Stomach smooth muscle (tissue), 2 donors: ENCODE data around the gene PPEF2.

Source experiments
- H3K27ac ChIP-seq: one replicate; pipeline ENCODE4 v1.7.0; 2013; ENCODE audit warnings: mild to moderate bottlenecking, low read length, inconsistent platforms
- H3K27me3 ChIP-seq, 2 donors: one replicate each; pipeline ENCODE4 v1.7.0; 2013; ENCODE audit warnings: low read length in 2 of 2; ENCODE audit not compliant: insufficient read depth in 2 of 2, control insufficient read depth in 1 of 2
- H3K36me3 ChIP-seq, 2 donors: one replicate each; pipeline ENCODE4 v1.7.0; 2013; ENCODE audit warnings: low read length in 2 of 2; ENCODE audit not compliant: control insufficient read depth in 2 of 2, insufficient read depth in 2 of 2
- H3K4me1 ChIP-seq: one replicate; pipeline ENCODE4 v1.7.0; 2013; ENCODE audit warnings: low read length; ENCODE audit not compliant: control insufficient read depth, insufficient read depth
- H3K4me3 ChIP-seq, 2 donors: one replicate each; pipeline ENCODE4 v1.7.0; 2013; ENCODE audit warnings: low read length in 2 of 2
- H3K9ac ChIP-seq, 2 donors: one replicate each; pipeline ENCODE4 v1.7.0; 2013; ENCODE audit warnings: low read length in 2 of 2, mild to moderate bottlenecking in 1 of 2
- H3K9me3 ChIP-seq, 2 donors: one replicate each; pipeline ENCODE4 v1.7.0; 2013; ENCODE audit warnings: low read length in 2 of 2; ENCODE audit not compliant: control insufficient read depth in 2 of 2
- donor health status: healthy.
- donor health status: Pancreatic carcinoma.

The PPEF2 gene

GRCh38 chr4:75834095-75834771 is 68.0 kb downstream of the PPEF2 start:
- no peak overlapping the region for H3K4me3 ChIP-seq
- H3K36me3 ChIP-seq = no peaks in the 10 kb centered on the region
- no peaks in the 10 kb centered on the region for H3K27me3 ChIP-seq
- no peaks in the 10 kb centered on the region for H3K9me3 ChIP-seq
- H3K27ac ChIP-seq = no peak overlapping the region
- no peak overlapping the region for H3K9ac ChIP-seq
- H3K4me1 ChIP-seq = no peaks in the 10 kb centered on the region

DNA sequence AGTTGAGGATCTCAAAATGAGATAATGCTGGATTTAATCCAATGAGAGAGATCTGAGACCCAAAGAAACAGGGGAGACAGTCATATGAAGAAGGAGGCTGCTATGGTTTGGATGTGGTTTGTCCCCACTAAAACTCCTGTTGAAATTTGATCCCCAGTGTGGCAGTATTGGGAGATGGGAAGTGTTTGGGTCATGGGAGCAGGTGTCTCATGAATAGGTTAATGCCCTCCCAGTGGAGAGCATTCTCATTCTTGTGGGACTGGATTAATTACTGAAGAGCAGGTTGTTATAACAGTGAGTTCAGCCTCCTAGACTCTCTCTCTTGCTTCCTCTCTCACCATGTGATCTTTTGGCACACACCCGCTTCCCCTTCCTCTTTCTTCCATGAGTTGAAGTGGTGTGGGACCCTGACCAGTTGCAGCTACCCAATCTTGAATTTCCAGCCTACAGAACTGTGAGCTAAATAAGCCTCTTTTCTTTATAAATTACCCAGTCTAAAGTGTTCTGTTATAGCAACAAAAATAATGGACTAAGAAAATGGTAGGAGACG is 70.3 kb downstream of the PPEF2 start:
- Histone ChIP-seq H3K27me3 (no peaks in the 10 kb centered on the region), H3K9ac (no peak overlapping the region), H3K4me1 (no peaks in the 10 kb centered on the region), H3K4me3 (no peak overlapping the region), H3K9me3 (no peaks in the 10 kb centered on the region), H3K36me3 (no peaks in the 10 kb centered on the region), H3K27ac (no peak overlapping the region)

DNA sequence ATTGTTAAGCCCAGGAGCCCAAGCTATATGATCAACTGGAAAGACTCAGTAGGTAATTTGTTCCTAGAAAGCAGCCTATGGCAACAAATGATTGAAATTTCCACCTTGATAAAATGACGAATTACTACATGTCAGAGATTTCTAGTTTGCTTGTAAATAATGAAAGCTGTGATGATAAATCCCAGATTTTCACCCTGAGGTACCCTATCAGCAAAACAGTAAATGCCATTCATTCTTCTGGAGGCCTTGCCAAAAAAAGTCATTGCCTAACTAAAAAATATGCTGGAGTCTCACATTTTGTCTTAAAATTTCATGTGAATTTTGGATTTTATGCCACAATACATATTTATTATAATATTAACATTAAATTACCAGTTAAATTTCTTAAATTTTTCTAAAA is 71.3 kb downstream of the PPEF2 start:
- no peak overlapping the region for H3K4me3 ChIP-seq
- no peak overlapping the region for H3K9ac ChIP-seq
- H3K36me3 ChIP-seq = no peaks in the 10 kb centered on the region
- H3K27me3 ChIP-seq = no peaks in the 10 kb centered on the region
- no peak overlapping the region for H3K27ac ChIP-seq
- no peaks in the 10 kb centered on the region for H3K4me1 ChIP-seq
- H3K9me3 ChIP-seq = no peaks in the 10 kb centered on the region

GRCh38 chr4:75823812-75824211 is 78.4 kb downstream of the PPEF2 start:
- H3K9me3 ChIP-seq = no peaks in the 10 kb centered on the region
- no peak overlapping the region for H3K4me3 ChIP-seq
- H3K9ac ChIP-seq = no peak overlapping the region
- no peak overlapping the region for H3K27ac ChIP-seq
- no peaks in the 10 kb centered on the region for H3K4me1 ChIP-seq
- H3K27me3 ChIP-seq = no peaks in the 10 kb centered on the region
- no peaks in the 10 kb centered on the region for H3K36me3 ChIP-seq

GRCh38 chr4:75822416-75822815 is 79.8 kb downstream of the PPEF2 start:
- no peaks in the 10 kb centered on the region for H3K4me1 ChIP-seq
- H3K9me3 ChIP-seq = no peaks in the 10 kb centered on the region
- H3K27ac ChIP-seq = no peak overlapping the region
- no peaks in the 10 kb centered on the region for H3K27me3 ChIP-seq
- H3K36me3 ChIP-seq = no peaks in the 10 kb centered on the region
- H3K4me3 ChIP-seq = no peak overlapping the region
- H3K9ac ChIP-seq = no peak overlapping the region

- Histone ChIP-seq H3K9me3 (no peaks in the 10 kb centered on the region), H3K27me3 (no peaks in the 10 kb centered on the region), H3K36me3 (no peaks in the 10 kb centered on the region), H3K9ac (no peak overlapping the region), H3K27ac (no peak overlapping the region), H3K4me3 (no peak overlapping the region), H3K4me1 (no peaks in the 10 kb centered on the region)
Observed at GRCh38 chr4:75821966-75822365, 80.3 kb downstream of the PPEF2 start.

DNA sequence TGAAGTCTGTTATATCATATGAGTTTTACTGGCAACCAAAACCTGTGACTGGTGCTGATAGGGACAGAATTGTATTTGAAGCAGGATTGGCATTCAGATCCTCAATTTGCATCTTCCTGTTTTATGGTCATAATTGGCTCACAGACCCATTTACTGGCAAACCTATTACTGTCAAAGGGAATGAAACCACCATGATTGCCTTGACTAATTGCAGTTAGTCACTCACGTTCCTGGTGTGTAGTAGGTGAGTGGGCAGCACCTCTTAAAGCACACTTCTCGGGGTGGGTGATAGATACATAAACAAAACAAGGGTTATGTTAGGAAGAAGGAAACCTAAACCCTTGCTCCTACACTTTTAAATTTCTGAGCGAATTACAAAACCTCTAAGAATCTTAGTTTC is 81.0 kb downstream of the PPEF2 start:
- Histone ChIP-seq H3K4me1 (no peaks in the 10 kb centered on the region), H3K9ac (no peak overlapping the region), H3K27me3 (no peaks in the 10 kb centered on the region), H3K27ac (no peak overlapping the region), H3K36me3 (no peaks in the 10 kb centered on the region), H3K4me3 (no peak overlapping the region), H3K9me3 (no peaks in the 10 kb centered on the region)

GRCh38 chr4:75820676-75821075 is 81.6 kb downstream of the PPEF2 start:
- Histone ChIP-seq H3K27me3 (no peaks in the 10 kb centered on the region), H3K27ac (no peak overlapping the region), H3K9ac (no peak overlapping the region), H3K4me3 (no peak overlapping the region), H3K4me1 (no peaks in the 10 kb centered on the region), H3K36me3 (no peaks in the 10 kb centered on the region), H3K9me3 (no peaks in the 10 kb centered on the region)

GRCh38 chr4:75820197-75820596 is 82.1 kb downstream of the PPEF2 start:
- no peaks in the 10 kb centered on the region for H3K27me3 ChIP-seq
- H3K27ac ChIP-seq = no peak overlapping the region
- H3K4me1 ChIP-seq = no peaks in the 10 kb centered on the region
- H3K9me3 ChIP-seq = no peaks in the 10 kb centered on the region
- H3K36me3 ChIP-seq = peaks cover 2 to 4% of the 10 kb centered on the region in 2 donors
- no peak overlapping the region for H3K9ac ChIP-seq
- H3K4me3 ChIP-seq = no peak overlapping the region

DNA sequence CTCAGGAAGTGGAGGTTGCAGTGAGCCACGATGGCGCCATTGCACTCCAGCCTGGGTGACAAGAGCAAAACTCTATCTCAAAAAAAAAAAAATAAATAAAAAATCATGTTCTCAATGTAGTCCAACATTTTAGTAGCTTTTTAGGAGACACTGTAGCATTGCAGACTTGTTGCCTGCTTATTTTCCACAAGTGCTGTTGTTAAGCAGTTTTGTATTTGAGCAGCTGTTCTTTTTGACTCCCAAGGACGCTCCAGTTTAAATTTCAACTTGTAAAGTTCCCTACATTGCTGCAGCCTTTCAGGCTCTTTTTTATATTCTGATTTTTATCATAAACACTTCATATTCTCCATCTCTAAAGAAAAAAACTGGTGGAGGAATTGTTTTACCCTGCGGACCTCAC is 83.1 kb downstream of the PPEF2 start:
- Histone ChIP-seq H3K4me1 (no peaks in the 10 kb centered on the region), H3K36me3 (peaks cover 12 to 14% of the 10 kb centered on the region in 2 donors), H3K27me3 (no peaks in the 10 kb centered on the region), H3K9me3 (no peaks in the 10 kb centered on the region), H3K27ac (no peak overlapping the region), H3K4me3 (no peak overlapping the region), H3K9ac (no peak overlapping the region)

DNA sequence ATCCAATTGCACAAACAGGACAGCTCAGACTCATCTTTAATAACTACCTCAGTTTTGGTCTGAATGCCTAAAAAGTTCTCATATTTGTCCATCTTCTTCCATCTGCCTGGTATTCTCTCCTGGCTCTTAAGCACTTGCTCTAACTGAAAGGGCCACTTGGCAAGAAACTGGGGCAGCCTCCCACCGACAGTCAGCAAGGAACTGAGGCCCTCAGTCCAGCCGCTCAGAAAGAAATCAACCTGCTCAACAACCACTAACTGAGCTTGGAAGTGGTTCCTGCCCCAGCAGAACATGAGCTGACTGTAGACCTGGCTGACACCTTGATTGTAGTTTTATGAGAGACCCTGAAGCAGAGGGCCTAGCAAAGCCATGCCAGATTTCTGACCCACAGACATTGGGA is 84.4 kb downstream of the PPEF2 start:
- no peaks in the 10 kb centered on the region for H3K9me3 ChIP-seq
- H3K27me3 ChIP-seq = no peaks in the 10 kb centered on the region
- H3K36me3 ChIP-seq = peaks cover 17 to 18% of the 10 kb centered on the region in 2 donors
- H3K9ac ChIP-seq = no peak overlapping the region
- H3K4me1 ChIP-seq = no peaks in the 10 kb centered on the region
- H3K27ac ChIP-seq = no peak overlapping the region
- no peak overlapping the region for H3K4me3 ChIP-seq
